GM12874 (cell line): ENCODE data around the gene CELF1.

ENCODE experiments used
- TF ChIP-seq, protein P1 (sequence below): IDR thresholded peaks from 2 replicates; pipeline ENCODE4 v1.5.1; 2011; ENCODE audit warnings: low read depth, mild to moderate bottlenecking, control low read depth, low read length, moderate library complexity; ENCODE audit not compliant: insufficient read depth

The CELF1 gene

GRCh38 chr11:47531666-47532065, 21.3 kb downstream of the CELF1 start:
- TF ChIP-seq, protein P1, sequence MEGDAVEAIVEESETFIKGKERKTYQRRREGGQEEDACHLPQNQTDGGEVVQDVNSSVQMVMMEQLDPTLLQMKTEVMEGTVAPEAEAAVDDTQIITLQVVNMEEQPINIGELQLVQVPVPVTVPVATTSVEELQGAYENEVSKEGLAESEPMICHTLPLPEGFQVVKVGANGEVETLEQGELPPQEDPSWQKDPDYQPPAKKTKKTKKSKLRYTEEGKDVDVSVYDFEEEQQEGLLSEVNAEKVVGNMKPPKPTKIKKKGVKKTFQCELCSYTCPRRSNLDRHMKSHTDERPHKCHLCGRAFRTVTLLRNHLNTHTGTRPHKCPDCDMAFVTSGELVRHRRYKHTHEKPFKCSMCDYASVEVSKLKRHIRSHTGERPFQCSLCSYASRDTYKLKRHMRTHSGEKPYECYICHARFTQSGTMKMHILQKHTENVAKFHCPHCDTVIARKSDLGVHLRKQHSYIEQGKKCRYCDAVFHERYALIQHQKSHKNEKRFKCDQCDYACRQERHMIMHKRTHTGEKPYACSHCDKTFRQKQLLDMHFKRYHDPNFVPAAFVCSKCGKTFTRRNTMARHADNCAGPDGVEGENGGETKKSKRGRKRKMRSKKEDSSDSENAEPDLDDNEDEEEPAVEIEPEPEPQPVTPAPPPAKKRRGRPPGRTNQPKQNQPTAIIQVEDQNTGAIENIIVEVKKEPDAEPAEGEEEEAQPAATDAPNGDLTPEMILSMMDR: no peak

GRCh38 chr11:47529951-47530350, 23.0 kb downstream of the CELF1 start:
- TF ChIP-seq, protein P1: no peak

GRCh38 chr11:47527186-47527585, 25.7 kb downstream of the CELF1 start:
- TF ChIP-seq, protein P1: no peak

GRCh38 chr11:47524291-47524874, 28.5 kb downstream of the CELF1 start:
- TF ChIP-seq, protein P1: no peak

DNA sequence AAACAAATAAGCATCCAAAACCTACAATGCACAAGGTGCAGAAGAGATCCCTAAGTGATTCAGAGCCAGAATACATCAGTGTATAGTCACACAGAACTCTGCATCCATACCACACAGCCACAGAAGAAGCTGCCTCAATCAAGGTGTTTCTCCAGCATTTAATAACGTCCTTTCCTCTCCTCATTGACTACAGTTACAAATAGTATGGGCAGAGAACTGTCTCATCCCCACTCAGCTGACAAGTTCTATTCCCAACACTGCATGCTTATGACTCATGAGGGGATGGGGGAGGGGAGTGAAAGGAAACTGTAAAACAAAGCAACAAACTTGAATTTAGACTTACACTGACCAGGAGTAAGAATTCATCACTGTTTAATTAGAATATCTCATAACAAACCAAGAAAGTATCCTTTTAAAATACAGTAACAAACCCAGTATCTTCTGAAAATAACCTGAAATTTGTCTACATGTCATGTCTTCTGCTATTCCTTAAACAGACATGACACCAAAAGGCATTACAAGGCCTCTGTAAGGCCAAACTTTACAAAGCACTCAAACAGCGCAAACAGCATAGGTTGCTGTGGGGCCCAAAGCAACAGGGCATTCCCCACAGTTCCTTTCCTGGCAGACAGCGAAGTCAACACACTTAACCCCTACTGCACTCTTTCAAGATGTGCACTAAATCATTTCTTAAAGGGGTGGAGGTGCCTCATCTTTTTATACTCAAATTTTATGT, 29.3 kb downstream of the CELF1 start:
- TF ChIP-seq, protein P1: no peak

GRCh38 chr11:47518212-47518964, 34.5 kb downstream of the CELF1 start:
- TF ChIP-seq, protein P1: no peak
